Right lung (tissue), 5 donors: ENCODE results near the gene TMEM14A. TPM values are rescaled to one million over a fixed set of nuclear protein-coding genes. Genes with fewer than 3 reads are reported as not detected.

Source experiments
- DNase-seq, 2 donors: peaks; one replicate each; pipeline ENCODE4 v3.0.0-alpha.2; 2013
- polyA plus RNA-seq, 5 donors: library from polyadenylated mRNA; unstranded; fragments of 120-200 nt; gene quantifications; one replicate each; pipeline versions ENCODE4 v1.2.1 to v1.2.3, GENCODE V29; 2013; ENCODE audit warnings: inconsistent platforms in 1 of 5, low replicate concordance in 1 of 5; ENCODE audit not compliant: insufficient read length in 5 of 5, insufficient read depth in 1 of 5

TMEM14A gene
- polyA plus RNA-seq, 5 donors: 39.5 to 57.0 (median 44.3) TPM

- DNase-seq: no peak
Observed at GRCh38 chr6:52729576-52729975, 58.7 kb downstream of the TMEM14A start.

GRCh38 chr6:52731719-52732118, 60.8 kb downstream of the TMEM14A start:
- no peak for DNase-seq

- DNase-seq: no peak
Observed at GRCh38 chr6:52733172-52733571, 62.3 kb downstream of the TMEM14A start.

GRCh38 chr6:52734072-52734471, 63.2 kb downstream of the TMEM14A start:
- no peak for DNase-seq

- DNase-seq: no peak
Observed at GRCh38 chr6:52735071-52735470, 64.2 kb downstream of the TMEM14A start.

- no peak for DNase-seq
Observed at GRCh38 chr6:52736145-52736544, 65.2 kb downstream of the TMEM14A start.

Other genes starting within 250 kb of the TMEM14A start
- gene TRAM2, start 94.1 kb upstream of the TMEM14A start, polyA plus RNA-seq: 10 to 100 TPM; 22.1 to 28.4 (median 23.9) TPM
- gene GSTA2, start 92.4 kb downstream of the TMEM14A start, polyA plus RNA-seq: under 1 TPM in 3 of 5 donors, not detected in 2; 0.22 to 0.51 (median 0.38) TPM
- 1 to 10 TPM; 1.6 to 9.3 (median 3.7) TPM for gene GSTA1, start 132.7 kb downstream of the TMEM14A start, polyA plus RNA-seq
- gene GSTA5, start 169.7 kb downstream of the TMEM14A start, polyA plus RNA-seq: not detected
- gene GSTA3, start 238.6 kb downstream of the TMEM14A start, polyA plus RNA-seq: 1 to 10 TPM in 3 of 5 donors, under 1 TPM in 2; 0.48 to 2.5 (median 1.3) TPM